Medulla oblongata (tissue), 1 donor: Measurements from ENCODE around the gene NEDD4L.

Experiments used
- DNase-seq: peaks from one replicate; pipeline ENCODE4 v3.0.0-alpha.2; 2015; ENCODE audit errors: extremely low spot score

NEDD4L gene

DNA sequence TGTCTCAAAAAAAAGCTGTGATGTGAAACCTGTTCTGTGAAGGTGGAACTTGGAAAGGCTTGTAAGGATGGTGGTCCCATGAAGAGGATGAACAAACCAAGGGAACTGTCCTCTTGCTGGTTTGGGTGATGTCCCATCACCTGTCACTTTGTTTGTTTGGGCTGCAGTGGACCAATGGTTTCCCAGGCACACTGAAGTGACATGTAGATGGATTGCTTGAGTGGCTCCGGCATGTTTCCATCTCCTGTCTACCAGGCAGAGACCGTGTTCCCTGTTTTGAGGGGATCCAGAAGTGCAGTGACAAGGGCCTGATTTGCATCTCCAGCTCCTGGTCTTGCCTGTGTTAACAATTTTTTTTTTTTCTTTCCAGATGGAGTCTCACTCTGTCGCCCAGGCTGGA, 8.9 kb downstream of the NEDD4L start:
- DNase-seq, result no peak

DNA sequence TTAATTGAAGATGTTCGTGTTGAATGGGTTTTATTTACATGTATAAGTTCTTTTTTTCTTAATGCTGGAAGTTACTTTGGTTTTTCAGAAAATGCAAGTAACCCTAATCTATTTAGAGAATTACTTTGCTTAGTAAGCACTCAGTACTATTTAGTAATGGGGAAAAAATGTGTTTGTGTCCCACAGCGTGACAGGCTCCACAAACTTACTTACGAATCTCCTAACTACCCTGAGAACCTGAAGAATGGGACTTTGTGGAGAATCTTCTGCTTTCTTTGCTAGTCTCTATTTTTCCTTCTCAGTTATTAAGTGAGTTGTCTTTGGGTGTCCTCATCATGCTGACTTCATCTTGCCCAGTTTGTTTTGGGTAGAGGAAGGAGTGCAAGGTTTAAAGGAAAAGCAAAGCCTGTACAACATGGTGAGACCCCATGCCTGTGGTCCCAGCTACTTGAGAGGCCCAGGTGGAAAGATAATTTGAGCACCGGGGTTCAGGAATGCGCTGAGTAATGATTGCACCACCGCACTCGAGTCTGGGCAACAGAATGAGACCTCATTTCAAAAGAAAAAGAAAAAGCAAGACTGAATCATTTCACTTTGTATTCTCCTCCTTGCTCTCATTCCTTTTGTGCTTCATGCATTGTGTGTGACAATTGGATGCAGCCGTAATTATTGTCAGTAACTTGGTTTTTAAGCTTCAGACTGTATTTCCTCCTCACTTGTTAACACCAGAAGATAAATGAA, 10.2 kb downstream of the NEDD4L start:
- peak; percentile 23 for DNase-seq

DNA sequence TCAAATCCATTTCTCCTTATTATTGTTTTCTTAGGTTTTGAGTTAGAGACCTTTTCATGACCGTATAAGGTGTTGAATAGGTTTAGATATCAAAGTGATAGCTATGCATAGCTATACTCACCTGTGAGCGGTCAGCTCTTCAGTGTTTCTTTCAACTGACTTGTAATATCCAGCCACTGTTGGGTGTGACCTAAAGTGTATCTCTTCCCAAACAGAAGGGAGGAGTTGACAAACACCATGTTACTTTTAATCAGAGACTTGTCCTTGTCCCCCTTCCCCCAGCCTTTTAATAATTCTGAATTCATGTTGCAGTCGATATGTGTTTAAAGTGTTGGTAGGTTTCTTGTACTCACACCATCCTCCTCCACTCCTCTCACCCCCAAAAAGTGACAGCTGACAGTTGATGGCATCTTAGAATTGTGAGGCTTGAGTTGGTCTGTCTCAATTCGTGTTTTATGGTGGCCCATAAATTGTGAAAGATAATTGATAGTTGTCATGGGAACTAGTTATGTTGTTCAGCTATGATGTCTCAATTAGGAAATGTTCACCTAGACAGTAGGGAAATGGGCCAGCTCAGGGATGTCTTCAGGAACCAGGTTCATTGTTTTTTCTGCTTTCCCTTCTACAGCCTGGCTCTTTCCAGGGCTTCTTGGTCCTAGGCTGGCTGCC, 12.0 kb downstream of the NEDD4L start:
- no peak for DNase-seq

DNA sequence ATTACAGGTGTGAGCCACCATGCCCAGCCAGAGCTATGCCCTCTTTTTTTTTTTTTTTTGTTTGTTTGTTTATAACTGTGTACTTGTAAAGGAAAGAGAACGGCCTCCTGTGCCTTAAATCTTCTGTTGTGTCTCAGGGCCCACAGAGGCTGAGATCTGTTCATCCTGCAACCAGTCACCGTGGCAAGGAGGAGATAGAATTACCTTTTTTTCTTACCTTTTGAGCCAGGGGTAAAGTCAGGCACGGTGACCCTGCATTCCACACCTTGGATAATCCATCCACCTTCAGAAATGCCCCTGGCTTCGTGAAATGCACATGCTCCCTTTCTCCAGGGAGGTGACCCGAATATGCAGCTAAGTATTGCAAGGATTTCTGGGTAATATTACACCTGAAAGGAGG, 12.8 kb downstream of the NEDD4L start:
- no peak for DNase-seq

DNA sequence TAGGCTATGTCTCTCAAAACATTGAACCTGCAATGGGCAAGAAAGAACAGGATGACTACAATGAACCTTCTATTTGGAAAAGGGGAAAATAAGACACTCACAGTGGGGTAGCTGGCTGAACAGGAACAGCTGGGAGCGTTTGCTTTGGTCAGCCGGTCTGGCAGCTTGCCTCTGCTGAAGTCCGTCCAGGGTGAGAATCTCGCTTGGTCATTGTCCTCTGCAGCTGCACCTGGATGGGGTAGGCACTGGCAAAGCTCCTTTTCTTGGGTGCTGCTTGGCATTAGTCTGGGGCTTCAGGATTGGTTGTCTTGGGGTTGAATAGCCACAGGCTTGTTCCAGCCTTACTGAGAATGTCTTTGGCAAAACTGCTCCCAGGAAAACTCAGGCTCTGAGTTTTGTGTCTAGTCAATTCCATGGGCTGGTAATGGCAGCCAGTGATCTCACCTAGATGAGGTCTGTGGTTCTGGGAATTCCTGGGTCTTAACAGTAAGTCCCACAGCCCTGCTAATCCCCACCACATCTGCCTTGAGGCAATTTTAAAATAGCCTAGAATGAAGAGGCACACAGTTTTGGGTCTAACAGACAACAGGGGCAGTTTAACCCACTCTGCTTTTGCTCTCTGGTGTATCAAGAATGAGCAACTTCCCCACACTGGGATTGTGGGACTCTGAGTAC, 13.4 kb downstream of the NEDD4L start:
- DNase-seq, result peak; percentile 31

DNA sequence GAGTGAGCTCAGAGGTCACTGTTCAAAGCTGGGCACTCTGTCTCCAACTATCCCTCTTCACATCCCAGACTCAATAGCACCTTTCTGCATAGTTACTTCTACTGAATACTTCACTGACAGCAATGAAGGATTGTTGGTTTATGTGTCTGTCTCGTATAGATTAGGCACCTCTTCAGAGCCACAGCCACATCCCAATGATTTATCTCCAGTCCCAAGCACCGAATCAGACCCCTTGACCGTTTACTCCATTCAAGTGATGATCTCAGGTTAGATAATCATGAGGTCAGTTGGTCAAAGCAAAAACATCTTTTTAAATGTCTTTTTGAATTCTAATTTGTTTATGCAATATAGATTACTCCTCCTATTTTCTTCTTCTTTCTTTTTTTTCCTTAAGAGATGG, 14.7 kb downstream of the NEDD4L start:
- no peak for DNase-seq

DNA sequence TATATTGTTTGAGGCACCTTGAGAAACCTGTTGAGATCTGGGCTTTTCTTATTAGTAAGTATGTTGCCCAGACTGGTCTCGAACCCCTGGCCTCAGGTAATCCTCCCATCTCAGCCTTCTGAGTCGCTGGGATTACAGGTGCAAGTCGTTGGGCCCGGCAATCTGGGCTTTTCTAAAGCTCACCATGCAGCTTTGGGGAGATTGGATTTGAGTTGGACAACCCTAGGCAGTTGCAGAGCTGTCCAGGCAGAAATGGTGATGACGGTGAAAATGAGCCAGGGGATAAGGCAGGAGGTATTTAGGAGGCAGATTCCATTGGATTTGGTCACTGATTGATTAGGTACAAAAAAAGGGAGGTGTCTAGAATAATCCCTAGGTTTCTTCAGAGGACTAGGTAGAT, 16.2 kb downstream of the NEDD4L start:
- no peak for DNase-seq

DNA sequence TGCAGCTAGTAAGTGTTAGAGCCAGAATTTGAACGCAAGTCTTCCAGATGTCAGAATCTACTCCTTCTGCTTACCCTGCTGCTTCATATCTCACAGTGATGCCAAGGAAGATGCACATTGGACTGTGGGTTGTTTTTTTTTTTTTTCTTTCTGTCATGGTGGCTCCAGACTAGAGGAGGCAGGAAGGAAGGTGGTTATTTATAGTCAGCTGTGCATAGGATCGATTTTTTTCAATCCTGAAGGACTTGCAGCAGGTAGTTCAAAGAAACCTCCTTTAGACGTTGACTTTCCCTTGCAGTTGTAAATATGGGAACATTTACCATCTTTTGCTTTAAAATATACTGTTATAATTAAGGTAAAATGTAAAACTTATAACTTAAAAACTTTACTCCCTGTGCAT, 17.3 kb downstream of the NEDD4L start:
- DNase-seq, result no peak

DNA sequence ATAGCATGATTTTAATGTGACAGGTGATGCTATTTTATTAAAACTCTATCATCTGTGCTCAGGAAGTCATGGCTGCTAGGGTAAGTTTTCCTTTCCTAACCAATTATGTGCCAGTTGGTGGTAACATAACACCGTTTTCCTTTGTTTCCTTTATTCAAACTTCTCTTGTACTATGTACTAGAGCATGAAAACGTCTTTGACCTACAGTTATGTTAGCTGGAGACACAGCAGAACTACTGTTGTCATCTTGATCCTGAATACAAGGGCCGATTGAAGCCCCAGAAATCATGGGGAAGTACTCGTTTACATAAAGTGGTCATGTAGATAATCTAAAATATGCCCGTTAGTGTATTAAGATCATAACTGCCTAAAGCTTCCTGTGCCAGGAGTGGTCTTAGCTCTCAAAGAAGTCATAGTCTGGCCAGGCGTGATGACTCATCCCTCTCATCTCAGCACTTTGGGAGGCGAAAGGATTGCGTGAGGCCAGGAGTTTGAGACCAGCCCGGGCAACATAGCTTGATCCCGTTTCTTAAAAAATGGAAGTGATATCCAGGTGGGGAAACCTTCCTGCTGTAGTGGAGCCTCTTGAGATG, 20.5 kb downstream of the NEDD4L start:
- no peak for DNase-seq

DNA sequence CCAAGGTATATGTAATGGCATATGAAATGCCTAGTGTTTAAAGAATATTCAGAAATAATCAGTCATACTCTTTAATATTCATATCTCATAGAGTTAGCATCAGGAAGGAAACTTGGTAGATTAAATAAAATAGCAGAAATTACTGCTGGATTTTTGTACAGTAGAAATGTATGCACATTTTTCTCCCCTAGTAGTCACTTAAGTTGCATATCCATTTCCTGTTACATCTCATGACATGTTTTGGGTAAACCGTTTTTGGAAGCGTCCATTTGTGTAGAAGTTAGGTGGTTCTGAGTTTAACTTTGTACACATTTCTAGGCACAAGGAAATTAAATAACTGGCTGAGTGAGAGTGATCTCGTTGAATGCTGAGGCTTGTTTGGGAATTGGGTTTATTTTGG, 21.9 kb downstream of the NEDD4L start:
- no peak for DNase-seq

DNA sequence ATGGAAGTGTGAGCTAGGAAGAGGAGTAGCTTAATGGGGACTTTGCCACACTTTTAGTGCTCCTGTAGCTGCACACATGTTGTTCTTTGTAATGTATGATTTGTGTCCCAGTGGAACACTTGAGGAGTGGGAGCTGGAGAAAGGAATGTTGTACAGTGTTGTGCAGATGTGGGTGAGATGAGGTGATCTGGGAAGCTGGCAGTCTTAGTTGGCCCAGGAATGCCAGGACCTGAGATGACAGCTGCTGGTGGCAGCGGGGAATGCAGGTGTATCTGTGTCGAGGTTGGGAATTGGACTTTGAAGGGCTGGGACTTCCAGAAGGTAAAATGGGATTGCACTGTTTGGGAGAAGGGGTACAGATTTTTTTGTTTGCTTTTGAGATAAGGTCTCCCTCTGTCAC, 23.6 kb downstream of the NEDD4L start:
- no peak for DNase-seq

DNA sequence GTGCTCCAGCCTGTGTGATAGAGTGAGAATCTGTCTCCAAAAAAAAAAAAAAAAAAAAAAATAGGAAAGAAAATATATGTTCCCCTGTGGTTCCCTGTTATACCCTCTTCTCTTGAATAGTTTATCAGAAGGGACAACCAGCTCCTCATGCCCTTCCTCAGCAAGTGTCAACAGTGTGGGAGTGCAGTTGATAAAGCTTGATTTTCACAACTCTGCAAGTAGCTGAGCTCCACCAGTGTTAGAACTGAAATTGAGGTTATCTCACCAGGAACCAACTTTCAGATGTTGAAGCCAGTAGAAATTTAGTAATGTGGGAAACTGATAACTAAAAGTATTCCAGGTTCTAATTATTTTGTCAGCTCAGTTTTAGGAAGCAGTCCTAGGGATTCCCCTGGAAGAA, 25.1 kb downstream of the NEDD4L start:
- DNase-seq, result no peak

DNA sequence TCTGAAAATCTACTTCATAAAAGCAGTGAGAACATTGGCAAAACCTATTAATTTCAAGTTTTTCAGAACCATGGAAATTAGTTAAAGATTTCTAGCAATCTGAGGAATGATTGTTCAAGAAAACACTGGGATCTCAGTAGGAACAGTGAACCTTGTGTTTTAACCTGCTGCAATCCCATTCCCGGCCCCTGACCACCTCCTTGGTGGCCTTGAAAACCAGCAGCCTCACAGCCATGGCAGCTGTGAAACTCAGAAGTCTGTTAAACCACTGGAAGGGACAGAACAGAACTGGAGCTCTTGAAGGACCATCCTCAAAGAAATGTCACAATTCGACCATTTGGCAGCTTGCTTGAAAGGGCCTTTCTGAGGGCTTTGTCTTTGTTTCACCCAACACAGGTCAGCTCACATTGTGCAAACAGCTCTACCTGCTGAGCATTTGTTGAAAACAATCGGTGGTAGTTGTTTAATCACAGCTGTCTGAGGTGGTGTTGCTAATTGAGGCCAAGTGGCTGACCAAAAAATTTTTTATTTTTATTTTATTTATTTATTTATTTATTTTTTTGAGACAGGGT, 25.8 kb downstream of the NEDD4L start:
- DNase-seq, result no peak

DNA sequence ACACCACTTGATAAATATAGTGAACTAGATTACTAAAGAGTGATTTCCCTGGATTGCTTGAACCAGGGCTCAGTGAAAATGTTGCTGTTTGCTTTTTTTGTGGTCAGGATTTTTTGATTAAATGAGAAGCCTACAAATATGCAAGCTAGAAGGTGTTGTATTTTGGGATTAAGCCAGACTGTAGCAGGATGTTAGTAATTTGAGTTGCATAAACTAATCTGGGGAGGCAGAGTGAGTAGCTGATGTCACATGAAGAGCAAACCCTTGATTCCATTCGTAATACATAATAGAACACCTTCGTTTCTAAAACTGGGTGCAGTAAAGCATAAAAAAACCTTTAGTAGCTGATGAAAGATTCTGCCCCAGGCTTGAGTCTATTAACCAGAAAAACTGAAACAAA, 32.0 kb downstream of the NEDD4L start:
- no peak for DNase-seq

DNA sequence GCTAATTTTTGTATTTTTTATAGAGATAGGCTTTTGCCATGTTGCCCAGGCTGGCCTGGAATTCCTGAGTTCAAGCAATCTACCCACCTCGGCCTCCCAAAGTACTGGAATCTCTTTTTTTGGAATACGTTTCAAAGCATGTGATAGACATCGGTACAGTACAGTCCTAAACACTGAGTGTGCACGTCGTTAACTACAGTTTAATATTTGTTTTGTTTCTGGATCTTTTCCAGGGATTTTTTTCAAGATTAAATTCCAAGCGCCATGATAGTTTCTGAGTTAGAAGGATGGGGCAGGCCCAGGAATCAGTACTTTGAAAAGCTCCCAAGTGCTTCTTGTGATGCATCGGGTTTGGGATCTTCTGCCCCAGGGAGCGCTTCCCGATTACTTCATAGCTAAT, 33.3 kb downstream of the NEDD4L start:
- no peak for DNase-seq

DNA sequence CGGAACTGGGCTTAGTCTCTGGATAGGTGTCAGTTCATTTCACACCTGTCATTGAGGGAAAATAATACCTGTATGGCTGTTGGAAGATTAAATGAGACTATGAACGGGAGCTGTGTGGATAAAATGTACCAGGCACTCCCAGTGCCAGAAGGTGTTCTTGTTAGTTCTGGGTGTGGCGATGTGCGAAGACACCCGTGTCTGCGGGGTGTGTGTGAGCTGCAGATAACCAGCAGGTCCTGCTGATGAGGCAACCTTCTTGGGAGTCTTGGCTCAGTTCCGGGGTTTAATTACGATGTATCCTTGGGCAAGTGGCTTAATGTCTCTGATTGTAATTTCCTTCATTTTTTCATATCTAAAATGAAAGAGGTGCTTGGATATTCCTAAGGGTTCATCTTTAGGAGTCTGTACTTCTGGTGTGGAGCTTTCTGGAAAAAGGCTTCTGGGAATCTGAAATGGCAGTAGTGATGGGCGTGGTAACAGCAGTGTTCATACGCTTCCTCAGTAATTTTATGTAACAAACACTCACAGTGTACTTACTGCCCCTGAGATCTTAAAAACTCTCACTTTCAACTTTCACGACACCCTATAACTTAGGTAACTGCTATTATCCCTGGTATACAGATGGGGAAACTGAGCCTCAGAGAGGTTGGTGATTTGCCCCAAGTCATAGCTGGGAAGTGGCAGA, 35.0 kb downstream of the NEDD4L start:
- no peak for DNase-seq

DNA sequence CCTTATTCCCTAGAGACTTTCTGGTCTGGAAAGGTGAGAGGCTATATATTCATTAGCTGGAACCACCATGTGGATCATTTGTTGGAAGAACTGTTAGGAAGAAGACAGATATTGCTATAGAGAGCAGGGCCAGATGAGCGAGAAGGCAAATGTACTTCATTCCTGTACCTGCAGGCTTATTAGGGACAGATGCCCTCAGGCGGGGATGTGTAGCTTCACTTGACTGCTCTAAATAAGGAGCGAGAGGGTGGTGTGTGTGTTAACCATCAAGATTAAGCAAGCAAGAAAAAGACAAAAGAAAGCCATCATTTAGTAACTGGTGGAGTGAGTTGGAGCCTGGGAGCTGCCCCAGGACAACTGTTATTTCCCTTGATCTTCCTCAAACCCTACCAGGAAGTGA, 36.4 kb downstream of the NEDD4L start:
- no peak for DNase-seq

DNA sequence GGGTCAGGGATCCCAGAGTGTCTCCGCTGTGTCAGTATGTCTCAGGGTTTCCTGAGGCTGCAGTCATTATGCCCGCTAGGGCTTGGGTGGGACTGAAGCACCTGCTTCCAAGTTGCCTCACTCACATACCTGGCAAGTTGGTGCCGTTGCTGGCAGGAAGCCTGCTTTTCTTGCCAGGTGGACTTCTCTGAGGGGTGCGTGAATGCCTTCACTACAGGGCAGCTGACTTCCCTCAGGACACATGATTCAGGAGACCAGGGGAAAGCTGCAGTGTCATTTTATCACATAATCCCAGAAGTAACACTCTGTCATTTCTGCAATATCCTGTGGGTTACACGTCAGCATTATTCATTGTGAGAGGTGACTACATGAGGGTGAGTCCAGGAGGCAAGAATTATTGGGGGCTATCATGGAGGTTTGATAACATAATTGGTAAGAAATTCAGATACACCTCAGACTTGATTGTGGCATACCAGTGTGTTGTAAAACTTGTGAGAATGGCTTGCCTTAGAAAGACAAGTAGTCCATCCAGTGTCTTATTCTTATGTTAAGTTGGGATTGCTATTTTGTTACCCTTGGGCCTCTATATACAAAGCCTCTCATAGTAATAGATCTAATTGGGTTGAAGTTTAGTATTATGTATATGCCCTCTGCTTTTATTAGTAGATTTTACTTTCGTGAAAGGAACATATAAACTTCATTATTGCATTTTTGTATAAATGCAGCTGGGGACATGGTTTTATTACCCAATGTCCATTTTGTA, 44.1 kb downstream of the NEDD4L start:
- no peak for DNase-seq

DNA sequence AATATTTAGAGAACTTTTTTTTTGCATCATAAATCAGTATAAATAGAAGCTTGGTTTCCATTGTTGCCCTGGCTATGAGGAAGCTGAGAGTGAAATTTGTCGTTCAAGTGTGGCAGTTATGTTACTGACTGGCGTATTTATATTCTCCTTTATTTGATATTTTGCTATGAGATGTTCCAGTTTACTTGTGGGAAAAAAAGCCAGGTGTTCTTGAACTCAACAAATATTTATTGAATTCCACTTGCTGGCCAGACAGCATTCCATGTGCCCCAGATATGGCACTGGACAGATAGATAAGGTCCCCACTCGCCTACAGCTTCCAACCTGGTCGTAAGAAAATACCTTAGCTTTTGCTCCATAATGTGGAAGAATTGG, 44.7 kb downstream of the NEDD4L start:
- no peak for DNase-seq

DNA sequence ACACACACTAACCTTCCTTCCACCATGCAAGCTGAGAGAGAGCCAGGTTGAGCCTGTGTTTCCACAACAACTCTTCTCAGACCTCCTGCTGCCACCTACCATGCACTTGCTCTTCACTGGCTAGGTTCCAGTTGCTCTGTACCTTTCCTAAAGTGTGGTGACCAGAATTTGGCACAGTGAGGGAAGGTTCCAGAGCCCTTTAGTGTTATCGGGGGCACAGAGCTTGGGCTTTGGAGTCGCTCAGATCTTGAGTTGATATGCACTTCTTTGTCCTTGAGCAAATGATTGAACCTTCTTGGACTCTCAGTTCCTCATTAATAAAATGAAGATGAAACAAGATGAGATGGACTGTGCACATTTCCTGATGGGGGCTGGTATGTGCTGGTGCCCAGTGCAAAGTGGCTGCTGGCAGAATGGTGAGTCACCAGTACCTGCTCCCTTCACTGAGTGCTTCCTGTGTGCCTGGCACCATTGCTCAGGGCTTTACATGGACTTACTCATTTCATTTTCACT, 47.1 kb downstream of the NEDD4L start:
- DNase-seq, result no peak

DNA sequence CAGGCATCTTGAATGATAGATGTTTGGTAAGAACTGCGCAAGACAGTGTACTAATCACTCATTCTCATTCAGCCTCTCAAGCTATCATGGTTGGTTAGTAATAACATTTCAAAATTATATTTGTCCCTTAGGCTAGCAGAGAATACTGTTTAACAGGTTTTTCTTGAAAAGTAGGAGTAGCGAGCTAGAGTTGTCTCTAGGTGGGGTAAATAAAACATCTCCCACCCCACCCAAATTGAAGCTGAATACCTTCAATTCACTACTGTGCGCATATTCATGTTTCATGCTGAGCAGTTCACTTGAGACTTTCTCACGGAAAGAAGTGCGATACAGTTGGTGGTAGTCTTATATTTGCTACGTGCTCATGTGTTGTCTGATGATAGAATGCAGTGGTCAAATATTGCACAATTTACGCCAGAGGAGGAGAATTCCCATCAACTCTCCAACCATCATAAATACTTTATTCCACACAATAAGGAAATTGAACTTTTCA, 49.3 kb downstream of the NEDD4L start:
- DNase-seq, result no peak
